Stimulated activated CD4-positive, alpha-beta T cell treated with anti-CD3 and anti-CD28 coated beads, Interleukin-2, amount 100 ng/mL, for 48 hours (primary cell): ENCODE data around the gene COL23A1.

Experiments used
- DNase-seq, 2 donors: peaks; one replicate each; pipeline ENCODE4 v3.0.0-alpha.2; 2020

Gene COL23A1

GRCh38 chr5:178387061-178387855, 202.9 kb downstream of the COL23A1 start:
- no peak for DNase-seq

- DNase-seq, result no peak
Measured at GRCh38 chr5:178386336-178386931, 203.8 kb downstream of the COL23A1 start.

- no peak for DNase-seq
Measured at GRCh38 chr5:178385496-178385890, 204.7 kb downstream of the COL23A1 start.

- no peak for DNase-seq
Measured at GRCh38 chr5:178384816-178385495, 205.2 kb downstream of the COL23A1 start.

- no peak for DNase-seq
Measured at GRCh38 chr5:178383919-178384815, 206.0 kb downstream of the COL23A1 start.

GRCh38 chr5:178383301-178383918, 206.8 kb downstream of the COL23A1 start:
- no peak for DNase-seq

- DNase-seq, result no peak
Measured at GRCh38 chr5:178382754-178383164, 207.4 kb downstream of the COL23A1 start.

GRCh38 chr5:178381921-178382695, 208.1 kb downstream of the COL23A1 start:
- no peak for DNase-seq

GRCh38 chr5:178381206-178381605, 209.0 kb downstream of the COL23A1 start:
- DNase-seq, result no peak

- no peak for DNase-seq
Measured at GRCh38 chr5:178380541-178381074, 209.6 kb downstream of the COL23A1 start.

- no peak for DNase-seq
Measured at GRCh38 chr5:178380086-178380485, 210.1 kb downstream of the COL23A1 start.

- no peak for DNase-seq
Measured at GRCh38 chr5:178378527-178379484, 211.4 kb downstream of the COL23A1 start.

- no peak for DNase-seq
Measured at GRCh38 chr5:178377583-178378270, 212.5 kb downstream of the COL23A1 start.

- DNase-seq, result no peak
Measured at GRCh38 chr5:178376921-178377582, 213.1 kb downstream of the COL23A1 start.

GRCh38 chr5:178375348-178375747, 214.8 kb downstream of the COL23A1 start:
- DNase-seq, result no peak

- DNase-seq, result no peak
Measured at GRCh38 chr5:178373711-178374110, 216.5 kb downstream of the COL23A1 start.

GRCh38 chr5:178372142-178372571, 218.0 kb downstream of the COL23A1 start:
- DNase-seq, result no peak

GRCh38 chr5:178371362-178372111, 218.7 kb downstream of the COL23A1 start:
- DNase-seq, result no peak
